Endothelial cell of umbilical vein (primary cell): Measurements from ENCODE around the gene CASP3. TPM values are rescaled to one million over a fixed set of nuclear protein-coding genes. Genes with fewer than 3 reads are reported as not detected.
A peak's percentile ranks its signal among the peaks of the same experiment; 100 is the strongest.

ENCODE experiments used
- BruUV-seq: library from RNA; stranded (reverse); fragments of 400-500 nt; replicated peaks from 2 replicates; lab custom pipeline; 2021; lab: Mats Ljungman, UMichigan
- CTCF ChIA-PET: fragments of 300-600, 350-600 bp; sonication (Branson Sonifier 250); formaldehyde crosslinking; loops from one replicate; lab custom pipeline; 2021; ENCODE audit warnings: antibody characterized with exemption, inconsistent platforms; lab: Charles Lee
- POLR2A ChIA-PET: fragments of 300-600, 350-600 bp; sonication (Branson Sonifier 250); formaldehyde crosslinking; loops from one replicate; lab custom pipeline; 2021; ENCODE audit warnings: antibody characterized with exemption, inconsistent platforms; lab: Charles Lee
- DNase-seq: peaks from one replicate; pipeline ENCODE4 v3.0.0-alpha.2; 2011; ENCODE audit warnings: low read depth, low spot score
- FAIRE-seq: peaks from 2 replicates; lab custom pipeline; 2011; peaks lifted over from hg19 to GRCh38; lab: Jason Lieb, UNC
- H2AFZ ChIP-seq: 2 replicates; pipeline ENCODE4 v1.6.0; 2012; ENCODE audit warnings: low read depth, low read length, control low read depth, inconsistent platforms
- H3K27ac ChIP-seq: 2 replicates; pipeline ENCODE4 v1.5.1; 2011; ENCODE audit warnings: low read depth, mild to moderate bottlenecking, control low read depth, low read length, moderate library complexity; ENCODE audit not compliant: insufficient read depth
- H3K27me3 ChIP-seq, 2 experiments: 2 replicates each; pipeline versions ENCODE4 v1.6.0 to v1.6.1; 2011; ENCODE audit warnings: low read length in 2 of 2, mixed read lengths in 1 of 2; ENCODE audit not compliant: control insufficient read depth in 2 of 2, insufficient read depth in 2 of 2
- H3K36me3 ChIP-seq, 2 experiments: 2 replicates in 1 of 2; 3 replicates in 1 of 2; pipeline ENCODE4 v1.5.1; 2011; ENCODE audit warnings: low read length in 2 of 2, mild to moderate bottlenecking in 1 of 2, moderate library complexity in 1 of 2; ENCODE audit not compliant: control insufficient read depth in 2 of 2, insufficient read depth in 2 of 2; ENCODE audit errors: extremely low read depth in 1 of 2
- H3K4me1 ChIP-seq: 3 replicates; pipeline ENCODE4 v1.5.1; 2011; ENCODE audit warnings: mild to moderate bottlenecking, low read length; ENCODE audit not compliant: control insufficient read depth, insufficient read depth; ENCODE audit errors: extremely low read depth
- H3K4me2 ChIP-seq: 2 replicates; pipeline ENCODE4 v1.6.1; 2011; ENCODE audit warnings: low read length, control low read depth, mixed read lengths; ENCODE audit not compliant: insufficient read depth
- H3K4me3 ChIP-seq, 3 experiments: fragments of 200-600 bp in 1 of 3; sonication (generic), shearing (Covaris generic) in 1 of 3; replicated peaks in 1 of 3; 2 replicates each; pipeline ENCODE4 v1.5.1; 2011 to 2016; ENCODE audit warnings: control low read depth in 3 of 3, low read length in 3 of 3, mild to moderate bottlenecking in 2 of 3, inconsistent platforms in 1 of 3, low read depth in 1 of 3, moderate library complexity in 1 of 3; ENCODE audit not compliant: insufficient read depth in 1 of 3
- H3K79me2 ChIP-seq: 2 replicates; pipeline ENCODE4 v1.6.0; 2012; ENCODE audit warnings: low read length, inconsistent platforms; ENCODE audit not compliant: control insufficient read depth, insufficient read depth
- H3K9ac ChIP-seq: replicated peaks from 2 replicates; pipeline ENCODE3; 2011; ENCODE audit warnings: low read length, control low read depth; ENCODE audit not compliant: insufficient read depth; ENCODE audit errors: extremely low read depth
- H3K9me1 ChIP-seq: replicated peaks from 3 replicates; pipeline ENCODE4 v1.6.0; 2011; ENCODE audit warnings: mild to moderate bottlenecking, low read length; ENCODE audit not compliant: control insufficient read depth, insufficient read depth; ENCODE audit errors: extremely low read depth
- H3K9me3 ChIP-seq: replicated peaks from 2 replicates; pipeline ENCODE4 v1.5.1; 2012; ENCODE audit warnings: low read length, inconsistent platforms; ENCODE audit not compliant: control insufficient read depth, insufficient read depth
- H4K20me1 ChIP-seq: replicated peaks from 2 replicates; pipeline ENCODE3; 2011; ENCODE audit warnings: mild to moderate bottlenecking, low read length; ENCODE audit not compliant: control insufficient read depth, insufficient read depth; ENCODE audit errors: extremely low read depth
- CTCF ChIP-seq, 2 donors: IDR thresholded peaks; 1 replicate in 1 of 2; 2 replicates in 1 of 2; pipeline ENCODE4 v1.5.1; 2011; ENCODE audit warnings: low read length in 2 of 2, mild to moderate bottlenecking in 2 of 2, moderate library complexity in 2 of 2, control low read depth in 1 of 2, inconsistent platforms in 1 of 2, low read depth in 1 of 2; ENCODE audit not compliant: insufficient read depth in 1 of 2; ENCODE audit errors: extremely low read depth in 1 of 2
- EZH2 ChIP-seq: IDR thresholded peaks from 2 replicates; pipeline ENCODE4 v1.6.1; 2012; ENCODE audit warnings: borderline replicate concordance, low read depth, mild to moderate bottlenecking, moderate library complexity, low read length, inconsistent platforms; ENCODE audit not compliant: severe bottlenecking
- FOS ChIP-seq: IDR thresholded peaks from 2 replicates; pipeline ENCODE4 v1.6.1; 2011; ENCODE audit warnings: mild to moderate bottlenecking, low read length, moderate library complexity, borderline replicate concordance; ENCODE audit not compliant: insufficient read depth
- GATA2 ChIP-seq: IDR thresholded peaks from 2 replicates; pipeline ENCODE4 v1.7.0; 2011; ENCODE audit warnings: low read depth, mild to moderate bottlenecking, moderate library complexity, mixed read lengths, low read length; ENCODE audit not compliant: insufficient read length, insufficient read depth
- JUN ChIP-seq: IDR thresholded peaks from 2 replicates; pipeline ENCODE4 v1.6.1; 2011; ENCODE audit warnings: borderline replicate concordance, low read depth; ENCODE audit not compliant: insufficient read length, insufficient read depth
- MYC ChIP-seq: IDR thresholded peaks from one replicate; pipeline ENCODE4 v1.6.1; 2011; ENCODE audit warnings: mild to moderate bottlenecking, low read depth, low read length
- POLR2A ChIP-seq: IDR thresholded peaks from 2 replicates; pipeline ENCODE4 v1.6.1; 2012; ENCODE audit warnings: low read depth, mild to moderate bottlenecking, control low read depth, low read length
- POLR2AphosphoS5 ChIP-seq: IDR thresholded peaks from 2 replicates; pipeline ENCODE4 v1.6.1; 2012; ENCODE audit warnings: low read depth, mild to moderate bottlenecking, control low read depth, low read length, moderate library complexity; ENCODE audit not compliant: insufficient read depth
- dilution Hi-C: fragments of 300-500 bp; cut with MboI; formaldehyde crosslinking; loops from one replicate; pipeline ENCODE4 v1.15.0; 2019; ENCODE audit warnings: low sequenced_read_pairs; ENCODE audit not compliant: extremely low pct_ligation_motif_present
- intact Hi-C: fragments of 100-400 bp; cut with micrococcal nuclease; formaldehyde crosslinking; loops from one replicate; pipeline ENCODE4 v1.10.0; 2022
- polyA plus RNA-seq, 4 experiments: library from polyadenylated mRNA; depleted of rRNA in 3 of 4; stranded (reverse) in 3 of 4; unstranded in 1 of 4; fragments of >200 nt; gene quantifications; 2 replicates each; pipeline versions ENCODE4 v1.2.1 to v1.2.3, GENCODE V29; 2011 to 2012; ENCODE audit warnings: missing spikeins in 1 of 4
- total RNA-seq: library from RNA; stranded (reverse); gene quantifications from 2 replicates; pipeline ENCODE4 v1.2.3, GENCODE V29; 2021
- TF ChIP-seq, protein P1 (sequence below): IDR thresholded peaks from 2 replicates; pipeline ENCODE4 v1.6.1; 2011; ENCODE audit not compliant: insufficient read depth, insufficient read length

CASP3 gene
- total and polyA plus RNA-seq, 2 donors (not counting 3 experiments of a cell fraction or from before 2014, with no cell fraction given) = 26.0 to 54.5 TPM

DNA sequence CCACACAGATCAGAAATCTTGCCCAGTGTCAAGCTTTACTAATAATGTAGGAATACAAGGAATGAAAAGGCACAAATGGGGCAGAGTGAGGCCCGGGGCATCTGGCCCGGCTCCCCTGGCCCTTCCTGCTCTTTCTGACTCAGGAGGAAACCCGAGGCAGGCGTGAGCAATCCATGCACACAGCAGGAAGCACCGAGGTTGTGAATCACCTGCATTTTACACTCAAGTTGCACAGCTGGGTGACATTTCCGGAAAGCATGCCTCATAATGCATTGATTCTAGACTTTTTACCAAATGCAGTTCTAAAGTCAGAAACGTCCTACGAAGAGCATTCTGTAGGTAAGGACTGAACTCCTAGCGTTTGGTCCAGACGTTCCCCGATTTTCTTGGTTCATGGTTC lies 39.2 kb upstream of the CASP3 start:
- H3K9me3 ChIP-seq = no peaks in the 10 kb centered on the region
- peak; percentile 93 for DNase-seq
- H3K4me2 ChIP-seq = peak overlapping the region; percentile 41
- ChIA-PET CTCF (interaction anchor here (1.0 to 1.9 kb wide), 6 partner anchors 20 to 424 kb away, joined by 3 to 6 read pairs (median 4); partner anchors contain the start of gene CENPU), POLR2A (interaction anchor here (0.6 kb wide), 1 partner anchor 39 kb away, joined by 3 read pairs; the partner anchor contains the start of genes CASP3 and PRIMPOL)
- no peak overlapping the region for H3K4me3 ChIP-seq
- H2AFZ ChIP-seq = no peak overlapping the region
- BruUV-seq = no TSS peak
- peak overlapping the region; percentile 53 for H3K9ac ChIP-seq
- intact Hi-C loops = loop anchor here (1.0 kb wide), 6 partner anchors 39 to 424 kb away; partner anchors contain the start of genes CASP3, CENPU, IRF2 and PRIMPOL
- FAIRE-seq = peak; percentile 96
- TF ChIP-seq GATA2 (peak; percentile 67), POLR2A (peak; percentile 54), MYC (peak; percentile 73), POLR2AphosphoS5 (peak; percentile 98), EZH2 (no peak), JUN (peak; percentile 94), CTCF (IDR thresholded peaks at IDR 0.05; ENCODE audit: extremely low read depth in 1 of 2, insufficient read depth in 1 of 2, low read depth in 1 of 2, low read length in 2 of 2) (no peak), FOS (peak; percentile 100)
- TF ChIP-seq, protein P1, sequence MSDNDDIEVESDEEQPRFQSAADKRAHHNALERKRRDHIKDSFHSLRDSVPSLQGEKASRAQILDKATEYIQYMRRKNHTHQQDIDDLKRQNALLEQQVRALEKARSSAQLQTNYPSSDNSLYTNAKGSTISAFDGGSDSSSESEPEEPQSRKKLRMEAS = peak; percentile 31
- peaks cover 0 to 2% of the 10 kb centered on the region in 2 experiments for H3K36me3 ChIP-seq
- no peaks in the 10 kb centered on the region for H3K79me2 ChIP-seq
- H3K4me1 ChIP-seq = peaks cover 18% of the 10 kb centered on the region
- no peaks in the 10 kb centered on the region for H3K27me3 ChIP-seq
- H3K27ac ChIP-seq = peak overlapping the region; percentile 77
- H3K9me1 ChIP-seq = no peaks in the 10 kb centered on the region
- no peaks in the 10 kb centered on the region for H4K20me1 ChIP-seq
- dilution Hi-C loops = no loop called here
